ENCODE data around the gene CTCF. TPM values are rescaled to one million over a fixed set of nuclear protein-coding genes. Genes with fewer than 3 reads are reported as not detected.

Gene CTCF
- polyA plus RNA-seq, 1 experiment: 24.4 TPM

DNA sequence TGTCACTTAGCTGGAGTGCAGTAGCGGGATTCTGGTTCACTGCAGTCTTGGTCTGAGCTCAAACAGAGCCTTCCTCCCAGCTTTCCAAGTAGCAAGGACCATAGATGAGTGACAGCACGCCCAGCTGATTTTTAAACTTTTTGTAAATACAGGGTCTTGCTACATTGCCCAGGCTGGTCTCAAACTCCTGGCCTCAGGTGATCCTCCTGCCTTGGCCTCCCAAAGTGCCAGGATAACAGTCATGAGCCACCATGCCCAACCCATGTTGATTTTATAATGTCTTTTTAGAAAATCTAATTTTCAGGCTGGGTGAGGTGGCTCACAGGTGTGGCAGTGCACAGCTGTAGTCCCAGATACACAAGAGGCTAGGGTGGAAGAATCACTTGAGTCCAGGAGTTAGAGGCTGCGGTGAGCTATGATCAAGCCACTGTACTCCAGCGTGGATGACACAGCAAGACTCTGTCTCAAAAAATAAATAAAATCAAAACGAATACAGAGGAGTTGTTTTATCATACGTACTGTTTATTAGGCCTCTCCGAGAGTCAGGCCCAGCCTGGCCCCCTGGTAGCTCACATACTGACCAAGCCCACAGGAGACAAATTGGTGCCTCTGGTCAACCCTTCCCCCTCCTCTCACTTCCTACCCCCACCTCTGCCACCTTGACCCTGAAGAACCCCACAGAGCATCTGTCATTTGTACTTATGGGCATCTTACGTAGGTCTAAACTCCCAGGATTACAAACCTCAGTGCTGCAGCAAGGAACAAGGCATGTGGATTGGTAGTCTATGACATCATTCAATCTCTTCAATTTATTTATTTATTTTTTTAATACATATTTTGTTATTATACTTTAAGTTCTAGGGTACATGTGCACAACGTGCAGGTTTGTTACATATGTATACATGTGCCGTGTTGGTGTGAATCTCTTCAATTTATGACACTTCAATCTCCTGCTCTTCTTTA lies 117.9 kb downstream of the CTCF start:
- DNase-seq (ENCODE audit: low read depth, low spot score): no peak
- POLR2A ChIA-PET: no interaction called here
- TF ChIP-seq, protein P1, sequence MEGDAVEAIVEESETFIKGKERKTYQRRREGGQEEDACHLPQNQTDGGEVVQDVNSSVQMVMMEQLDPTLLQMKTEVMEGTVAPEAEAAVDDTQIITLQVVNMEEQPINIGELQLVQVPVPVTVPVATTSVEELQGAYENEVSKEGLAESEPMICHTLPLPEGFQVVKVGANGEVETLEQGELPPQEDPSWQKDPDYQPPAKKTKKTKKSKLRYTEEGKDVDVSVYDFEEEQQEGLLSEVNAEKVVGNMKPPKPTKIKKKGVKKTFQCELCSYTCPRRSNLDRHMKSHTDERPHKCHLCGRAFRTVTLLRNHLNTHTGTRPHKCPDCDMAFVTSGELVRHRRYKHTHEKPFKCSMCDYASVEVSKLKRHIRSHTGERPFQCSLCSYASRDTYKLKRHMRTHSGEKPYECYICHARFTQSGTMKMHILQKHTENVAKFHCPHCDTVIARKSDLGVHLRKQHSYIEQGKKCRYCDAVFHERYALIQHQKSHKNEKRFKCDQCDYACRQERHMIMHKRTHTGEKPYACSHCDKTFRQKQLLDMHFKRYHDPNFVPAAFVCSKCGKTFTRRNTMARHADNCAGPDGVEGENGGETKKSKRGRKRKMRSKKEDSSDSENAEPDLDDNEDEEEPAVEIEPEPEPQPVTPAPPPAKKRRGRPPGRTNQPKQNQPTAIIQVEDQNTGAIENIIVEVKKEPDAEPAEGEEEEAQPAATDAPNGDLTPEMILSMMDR (IDR thresholded peaks at IDR 0.05; ENCODE audit: low read depth, low read length): no peak
- Histone ChIP-seq H3K27ac (ENCODE audit: low read depth, low read length) (no peak overlapping the region), H3K4me3 (ENCODE audit: low read depth, low read length) (no peak overlapping the region), H3K27me3 (ENCODE audit: control insufficient read depth, insufficient read depth, low read length) (no peaks in the 10 kb centered on the region), H3K9me3 (ENCODE audit: control insufficient read depth, insufficient read depth, low read length) (no peaks in the 10 kb centered on the region)
- CTCF ChIA-PET: interaction anchor here (0.6 to 1.3 kb wide), 6 partner anchors 12 to 204 kb away, joined by 3 to 5 read pairs (median 4); no protein-coding TSS in a partner anchor

DNA sequence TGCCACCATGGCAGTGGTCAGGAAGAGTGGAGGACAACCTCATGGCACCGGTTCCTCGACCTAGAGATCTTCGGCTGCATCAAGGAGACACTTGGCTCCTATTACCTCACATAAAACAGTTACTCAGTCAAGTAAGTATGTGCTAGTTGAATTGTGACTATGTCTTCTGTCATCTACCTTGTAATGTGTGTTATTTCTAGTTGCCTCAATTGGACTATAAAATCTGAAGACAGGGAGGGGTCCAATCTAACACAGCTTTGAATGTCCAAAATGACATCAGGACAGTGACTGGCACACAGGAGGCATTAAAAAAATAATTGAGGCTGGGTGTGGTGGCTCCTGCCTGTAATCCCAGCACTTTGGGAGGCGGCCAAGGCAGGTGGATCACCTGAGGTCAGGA lies 121.4 kb downstream of the CTCF start:
- no peaks in the 10 kb centered on the region for H3K9me3 ChIP-seq (ENCODE audit: control insufficient read depth, insufficient read depth, low read length)
- H3K4me3 ChIP-seq (ENCODE audit: low read depth, low read length): no peak overlapping the region
- H3K27ac ChIP-seq (ENCODE audit: low read depth, low read length): no peak overlapping the region
- DNase-seq (ENCODE audit: low read depth, low spot score): no peak
- CTCF ChIA-PET: interaction anchor here (0.6 to 2.4 kb wide), 2 partner anchors 11 to 162 kb away, joined by 3 to 17 read pairs; no protein-coding TSS in a partner anchor
- no peaks in the 10 kb centered on the region for H3K27me3 ChIP-seq (ENCODE audit: control insufficient read depth, insufficient read depth, low read length)
- POLR2A ChIA-PET: no interaction called here
- TF ChIP-seq, protein P1 (IDR thresholded peaks at IDR 0.05; ENCODE audit: low read depth, low read length): no peak

DNA sequence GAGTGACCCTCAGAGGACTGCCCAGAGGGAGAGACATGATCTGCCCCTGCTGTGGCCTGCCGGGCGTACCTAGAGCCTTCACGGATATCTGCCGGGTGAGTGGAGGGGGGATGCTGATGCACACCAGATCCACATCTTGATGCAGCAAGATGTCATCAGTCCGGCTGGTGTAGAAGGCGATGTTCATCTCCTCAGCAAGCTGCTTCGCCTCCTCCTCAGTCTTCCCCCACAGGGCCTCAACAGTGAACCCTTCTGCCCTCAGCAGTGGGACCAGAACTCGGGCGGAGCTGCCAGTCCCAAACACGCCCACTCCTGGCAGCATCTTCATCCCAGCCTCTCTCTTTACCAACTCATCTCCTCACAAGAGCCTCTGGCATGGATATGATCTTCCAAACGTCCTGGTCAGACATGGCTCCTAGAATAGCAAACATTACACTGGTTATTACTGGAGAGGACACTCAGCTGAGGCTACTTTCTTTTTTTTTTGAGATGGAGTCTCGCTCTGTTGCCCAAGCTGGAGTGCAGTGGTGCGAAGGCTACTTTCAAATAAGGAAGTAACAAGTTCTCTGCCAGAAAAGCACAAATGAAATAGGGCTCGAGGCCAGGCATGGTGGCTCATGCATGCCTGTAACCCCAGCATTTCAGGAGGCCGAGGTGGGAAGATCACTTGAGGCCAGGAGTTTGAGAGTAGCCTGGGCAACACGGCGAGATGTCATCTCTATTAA lies 123.2 kb downstream of the CTCF start:
- Histone ChIP-seq H3K4me3 (ENCODE audit: low read depth, low read length) (no peak overlapping the region), H3K27ac (ENCODE audit: low read depth, low read length) (no peak overlapping the region), H3K9me3 (ENCODE audit: control insufficient read depth, insufficient read depth, low read length) (no peaks in the 10 kb centered on the region), H3K27me3 (ENCODE audit: control insufficient read depth, insufficient read depth, low read length) (no peaks in the 10 kb centered on the region)
- POLR2A ChIA-PET: no interaction called here
- CTCF ChIA-PET: interaction anchor here (0.5 kb wide), 1 partner anchor 156 kb away, joined by 4 read pairs; no protein-coding TSS in a partner anchor
- TF ChIP-seq, protein P1 (IDR thresholded peaks at IDR 0.05; ENCODE audit: low read depth, low read length): no peak
- no peak for DNase-seq (ENCODE audit: low read depth, low spot score)

Small RNA genes lying within 50 kb of the gene (small RNA-seq; reads per million reads assigned to genes)
- gene AC027682.3 (ENCODE audit: insufficient read length, low read depth): not detected

Other genes with a start within 250 kb of the CTCF start
- 0.21 and 0.25 TPM in 2 replicates for gene KCTD19, start 235.8 kb upstream of the CTCF start, polyA plus RNA-seq (2011; rRNA removed)
- gene LRRC36, start 235.7 kb upstream of the CTCF start, polyA plus RNA-seq (2011; rRNA removed): 0.21 and 0.41 TPM in 2 replicates
- 1.5 TPM in 2 replicates for gene TPPP3, start 169.0 kb upstream of the CTCF start, polyA plus RNA-seq (2011; rRNA removed)
- 1.9 and 2.7 TPM in 2 replicates for gene ZDHHC1, start 146.0 kb upstream of the CTCF start, polyA plus RNA-seq (2011; rRNA removed)
- 0.07 TPM in 1 of 2 replicates, not detected in the other for gene HSD11B2, start 131.4 kb upstream of the CTCF start, polyA plus RNA-seq (2011; rRNA removed)
- 101 and 121 TPM in 2 replicates for gene ATP6V0D1, start 81.4 kb upstream of the CTCF start, polyA plus RNA-seq (2011; rRNA removed)
- gene AGRP, start 79.0 kb upstream of the CTCF start, polyA plus RNA-seq (2011; rRNA removed): not detected in 2 replicates
- 9.9 and 11.5 TPM in 2 replicates for gene RIPOR1, start 33.7 kb upstream of the CTCF start, polyA plus RNA-seq (2011; rRNA removed)
- 0.09 and 0.11 TPM in 2 replicates for gene CARMIL2, start 82.6 kb downstream of the CTCF start, polyA plus RNA-seq (2011; rRNA removed)
- 11.4 and 16.5 TPM in 2 replicates for gene ACD, start 97.7 kb downstream of the CTCF start, polyA plus RNA-seq (2011; rRNA removed)
- 0.42 and 0.53 TPM in 2 replicates for gene PARD6A, start 98.4 kb downstream of the CTCF start, polyA plus RNA-seq (2011; rRNA removed)
- gene ENKD1, start 104.2 kb downstream of the CTCF start, polyA plus RNA-seq (2011; rRNA removed): 3.6 and 4.2 TPM in 2 replicates
- 0.55 and 0.56 TPM in 2 replicates for gene C16orf86, start 104.3 kb downstream of the CTCF start, polyA plus RNA-seq (2011; rRNA removed)
- 11.1 and 11.8 TPM in 2 replicates for gene GFOD2, start 156.8 kb downstream of the CTCF start, polyA plus RNA-seq (2011; rRNA removed)
- 11.3 and 11.7 TPM in 2 replicates for gene RANBP10, start 244.0 kb downstream of the CTCF start, polyA plus RNA-seq (2011; rRNA removed)
- 0.92 and 1.1 TPM in 2 replicates for gene TSNAXIP1, start 244.4 kb downstream of the CTCF start, polyA plus RNA-seq (2011; rRNA removed)